ENCODE data around the gene OTULINL.

The OTULINL gene

DNA sequence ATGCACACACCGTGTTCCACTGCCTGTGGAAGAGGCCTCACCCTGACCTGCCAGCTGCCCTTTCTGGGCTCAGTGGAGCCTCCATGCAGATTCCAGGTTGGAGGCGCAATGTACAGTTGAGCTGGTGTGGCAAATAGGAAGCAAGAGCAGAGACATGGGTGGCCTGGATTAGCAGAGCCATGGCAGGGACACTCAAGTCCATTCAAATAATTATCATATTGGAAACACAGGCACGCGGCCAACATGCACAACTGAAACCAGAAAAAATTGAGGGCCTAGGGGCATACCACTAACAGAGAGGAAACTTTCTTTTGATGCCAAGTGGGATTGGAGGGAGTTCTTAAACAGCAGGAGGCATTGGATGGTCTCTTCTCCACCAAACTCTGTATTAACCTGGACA lies 35.8 kb downstream of the OTULINL start:
- H3K9me3 ChIP-seq (replicated peaks in 1 of 11): peaks cover 3 to 15% (median 9%) of the 10 kb centered on the region in 11 experiments; a peak in 13 of 22 replicates
- H3K4me3 ChIP-seq: no peak overlapping the region
- no peak overlapping the region for H3K27ac ChIP-seq
- H4K20me1 ChIP-seq: no peaks in the 10 kb centered on the region
- no peak overlapping the region for H3K9ac ChIP-seq
- H3K4me2 ChIP-seq: no peak overlapping the region
- no peak for TF ChIP-seq Cebpa-rat (IDR thresholded peaks at IDR 0.05)
- H3K4me1 ChIP-seq: no peaks in the 10 kb centered on the region
- H3K36me3 ChIP-seq: peaks cover 0 to 26% (median 0%) of the 10 kb centered on the region in 11 experiments; a peak in 4 of 22 replicates
- H3K27me3 ChIP-seq: no peaks in the 10 kb centered on the region

DNA sequence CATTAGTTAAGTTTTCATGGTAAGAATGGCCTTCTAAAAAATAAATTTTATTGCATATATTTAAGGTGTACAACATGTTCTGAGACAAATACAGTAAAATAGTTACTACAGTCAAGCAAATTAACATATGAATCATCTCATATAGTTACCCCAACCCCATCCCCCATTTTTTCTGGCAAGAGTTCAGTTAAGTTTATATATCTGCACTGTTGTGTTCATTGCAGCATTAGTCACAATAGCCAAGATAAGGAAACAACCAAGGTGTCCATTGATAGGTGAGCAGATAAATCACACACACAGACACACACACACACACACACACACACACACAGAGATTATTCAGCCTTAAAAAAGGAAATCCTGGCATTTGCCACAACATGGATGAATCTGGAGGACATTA lies 45.7 kb downstream of the OTULINL start:
- peaks cover 0 to 7% (median 0%) of the 10 kb centered on the region in 11 experiments; a peak in 2 of 22 replicates for H3K9me3 ChIP-seq (replicated peaks in 1 of 11)
- H3K4me1 ChIP-seq: no peaks in the 10 kb centered on the region
- no peaks in the 10 kb centered on the region for H3K27me3 ChIP-seq
- peaks cover 0 to 5% (median 0%) of the 10 kb centered on the region in 11 experiments; a peak in 1 of 22 replicates for H4K20me1 ChIP-seq
- H3K9ac ChIP-seq: no peak overlapping the region
- H3K4me3 ChIP-seq: no peak overlapping the region
- H3K36me3 ChIP-seq: no peaks in the 10 kb centered on the region
- H3K27ac ChIP-seq: no peak overlapping the region
- no peak for TF ChIP-seq Cebpa-rat (IDR thresholded peaks at IDR 0.05)
- H3K4me2 ChIP-seq: no peak overlapping the region

GRCh38 chr5:14628346-14628745 lies 46.8 kb downstream of the OTULINL start:
- H3K9me3 ChIP-seq (replicated peaks in 1 of 11): peaks cover 0 to 7% (median 0%) of the 10 kb centered on the region in 11 experiments; a peak in 2 of 22 replicates
- TF ChIP-seq Cebpa-rat (IDR thresholded peaks at IDR 0.05): no peak
- H3K4me1 ChIP-seq: no peaks in the 10 kb centered on the region
- H3K4me2 ChIP-seq: no peak overlapping the region
- H3K4me3 ChIP-seq: no peak overlapping the region
- H3K9ac ChIP-seq: no peak overlapping the region
- H3K27me3 ChIP-seq: no peaks in the 10 kb centered on the region
- H3K27ac ChIP-seq: no peak overlapping the region
- peaks cover 0 to 5% (median 0%) of the 10 kb centered on the region in 11 experiments; a peak in 1 of 22 replicates for H4K20me1 ChIP-seq
- H3K36me3 ChIP-seq: no peaks in the 10 kb centered on the region

DNA sequence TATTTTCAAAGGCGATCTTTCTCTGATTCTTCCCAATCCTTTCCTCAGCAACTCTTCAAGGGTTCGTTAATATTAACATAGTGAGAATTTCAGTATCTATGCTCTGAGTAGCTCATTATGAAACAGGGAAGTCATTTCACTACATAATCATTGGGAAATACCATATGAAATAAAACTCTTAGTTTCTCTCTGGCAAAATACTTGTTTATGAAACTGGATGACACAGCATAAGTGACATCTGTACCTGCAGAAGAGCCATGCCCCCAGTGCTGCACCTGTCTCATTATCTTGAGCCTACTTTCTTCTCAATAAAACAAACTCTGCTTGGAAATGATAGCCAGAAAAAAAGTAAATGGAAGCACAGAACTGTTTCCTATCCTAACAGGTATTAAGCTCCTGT lies 49.1 kb downstream of the OTULINL start:
- no peaks in the 10 kb centered on the region for H3K27me3 ChIP-seq
- no peak overlapping the region for H3K27ac ChIP-seq
- no peaks in the 10 kb centered on the region for H3K4me1 ChIP-seq
- peaks cover 0 to 7% (median 0%) of the 10 kb centered on the region in 11 experiments; a peak in 2 of 22 replicates for H3K9me3 ChIP-seq (replicated peaks in 1 of 11)
- no peak for TF ChIP-seq Cebpa-rat (IDR thresholded peaks at IDR 0.05)
- H3K4me3 ChIP-seq: no peak overlapping the region
- H4K20me1 ChIP-seq: peaks cover 0 to 5% (median 0%) of the 10 kb centered on the region in 11 experiments; a peak in 1 of 22 replicates
- H3K36me3 ChIP-seq: no peaks in the 10 kb centered on the region
- no peak overlapping the region for H3K9ac ChIP-seq
- H3K4me2 ChIP-seq: no peak overlapping the region

DNA sequence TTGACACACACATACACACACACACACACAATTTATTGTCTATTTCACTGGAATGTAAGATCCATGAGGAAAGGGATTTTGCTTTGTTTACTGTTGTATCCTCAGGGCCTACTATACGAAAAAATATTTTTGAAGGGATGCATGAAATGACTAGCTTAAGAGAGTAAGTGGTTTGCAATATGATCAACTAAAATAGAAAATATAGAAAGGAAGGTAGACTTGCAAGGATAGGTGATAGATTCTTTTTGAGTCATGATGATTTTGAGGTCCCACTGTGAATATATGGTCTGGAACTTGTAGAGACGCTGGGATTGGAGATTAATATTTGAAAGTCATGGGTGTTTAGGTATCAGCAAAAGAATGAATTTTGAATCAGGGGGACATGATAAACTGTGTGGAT lies 54.1 kb downstream of the OTULINL start:
- H3K27ac ChIP-seq: no peak overlapping the region
- H4K20me1 ChIP-seq: no peaks in the 10 kb centered on the region
- no peak overlapping the region for H3K4me3 ChIP-seq
- TF ChIP-seq Cebpa-rat (IDR thresholded peaks at IDR 0.05): no peak
- no peaks in the 10 kb centered on the region for H3K36me3 ChIP-seq
- H3K4me1 ChIP-seq: no peaks in the 10 kb centered on the region
- H3K27me3 ChIP-seq: no peaks in the 10 kb centered on the region
- no peak overlapping the region for H3K4me2 ChIP-seq
- no peaks in the 10 kb centered on the region for H3K9me3 ChIP-seq (replicated peaks in 1 of 11)
- no peak overlapping the region for H3K9ac ChIP-seq

DNA sequence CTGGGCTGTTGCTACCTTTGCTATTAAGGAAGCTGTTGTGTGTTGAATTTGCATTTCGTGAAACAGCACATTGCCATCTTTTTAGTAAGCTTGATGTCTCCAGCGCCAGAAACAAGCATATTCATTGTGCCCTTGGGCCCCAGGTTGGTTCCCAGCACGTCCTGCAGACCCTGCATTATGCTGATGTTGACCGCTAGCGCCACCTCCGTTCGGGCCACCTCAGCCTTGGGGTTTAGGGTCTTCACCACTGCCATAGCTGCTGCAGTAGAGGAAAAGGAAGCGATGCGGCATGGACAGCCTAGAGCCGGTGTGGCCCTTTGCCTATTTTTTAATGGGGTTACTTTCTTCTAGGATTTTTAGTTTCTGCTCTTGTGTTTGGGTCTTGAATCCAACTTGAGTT lies 59.2 kb downstream of the OTULINL start:
- H4K20me1 ChIP-seq: no peaks in the 10 kb centered on the region
- H3K4me1 ChIP-seq: no peaks in the 10 kb centered on the region
- no peaks in the 10 kb centered on the region for H3K36me3 ChIP-seq
- no peaks in the 10 kb centered on the region for H3K9me3 ChIP-seq (replicated peaks in 1 of 11)
- H3K27ac ChIP-seq: no peak overlapping the region
- no peak overlapping the region for H3K4me2 ChIP-seq
- no peak overlapping the region for H3K4me3 ChIP-seq
- no peak for TF ChIP-seq Cebpa-rat (IDR thresholded peaks at IDR 0.05)
- no peaks in the 10 kb centered on the region for H3K27me3 ChIP-seq
- no peak overlapping the region for H3K9ac ChIP-seq

- no peak overlapping the region for H3K4me2 ChIP-seq
- no peaks in the 10 kb centered on the region for H3K4me1 ChIP-seq
- no peaks in the 10 kb centered on the region for H3K9me3 ChIP-seq (replicated peaks in 1 of 11)
- H3K27me3 ChIP-seq: no peaks in the 10 kb centered on the region
- H3K36me3 ChIP-seq: no peaks in the 10 kb centered on the region
- H4K20me1 ChIP-seq: no peaks in the 10 kb centered on the region
- no peak overlapping the region for H3K4me3 ChIP-seq
- H3K9ac ChIP-seq: no peak overlapping the region
- no peak overlapping the region for H3K27ac ChIP-seq
- no peak for TF ChIP-seq Cebpa-rat (IDR thresholded peaks at IDR 0.05)
These were observed 63.1 kb downstream of the OTULINL start for GRCh38 chr5:14644623-14645237.

- Histone ChIP-seq H3K36me3 (no peaks in the 10 kb centered on the region), H3K27me3 (no peaks in the 10 kb centered on the region), H3K27ac (no peak overlapping the region), H4K20me1 (no peaks in the 10 kb centered on the region), H3K4me3 (no peak overlapping the region), H3K4me2 (no peak overlapping the region), H3K9me3 (replicated peaks in 1 of 11) (no peaks in the 10 kb centered on the region), H3K4me1 (no peaks in the 10 kb centered on the region), H3K9ac (no peak overlapping the region)
- no peak for TF ChIP-seq Cebpa-rat (IDR thresholded peaks at IDR 0.05)
These were observed 68.5 kb downstream of the OTULINL start for GRCh38 chr5:14650052-14650451.

DNA sequence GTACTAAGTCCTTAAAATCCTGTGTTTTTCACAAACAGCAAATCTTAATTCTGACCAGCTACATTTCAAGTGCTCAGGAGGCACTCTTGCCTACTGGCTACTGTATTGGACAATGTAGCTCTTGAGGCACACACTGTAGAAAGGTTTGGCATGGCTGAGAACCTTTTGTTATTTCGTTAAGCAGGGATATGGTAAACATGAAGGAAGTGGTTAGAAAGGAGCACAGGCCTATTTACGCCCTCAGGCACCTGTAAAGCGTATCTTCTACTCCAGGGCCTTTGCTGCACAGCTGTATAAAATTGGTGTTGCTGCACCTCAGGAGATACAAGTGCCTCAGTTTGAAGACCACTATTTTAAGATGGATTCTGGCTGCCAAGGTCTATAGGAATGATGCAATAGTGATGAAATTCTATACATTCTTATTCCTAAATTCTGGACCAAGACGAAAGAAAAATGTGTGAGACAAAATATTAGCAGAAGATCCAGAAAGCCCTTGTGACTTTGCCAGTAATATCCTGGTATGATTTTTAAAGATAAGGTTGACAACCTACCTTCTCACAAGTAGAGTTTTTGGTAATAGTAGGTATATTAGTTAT lies 73.7 kb downstream of the OTULINL start:
- H3K9me3 ChIP-seq (replicated peaks in 1 of 11): no peaks in the 10 kb centered on the region
- TF ChIP-seq Cebpa-rat (IDR thresholded peaks at IDR 0.05): 0 out of 22 replicates have a peak, but pooled peaks of 1 of the 11 experiments have one; percentile 25
- peaks cover 0 to 5% (median 2%) of the 10 kb centered on the region in 10 experiments; a peak in 15 of 20 replicates for H3K4me1 ChIP-seq
- no peak overlapping the region for H3K4me2 ChIP-seq
- no peak overlapping the region for H3K9ac ChIP-seq
- no peaks in the 10 kb centered on the region for H3K36me3 ChIP-seq
- no peaks in the 10 kb centered on the region for H4K20me1 ChIP-seq
- no peaks in the 10 kb centered on the region for H3K27me3 ChIP-seq
- no peak overlapping the region for H3K4me3 ChIP-seq
- no peak overlapping the region for H3K27ac ChIP-seq

DNA sequence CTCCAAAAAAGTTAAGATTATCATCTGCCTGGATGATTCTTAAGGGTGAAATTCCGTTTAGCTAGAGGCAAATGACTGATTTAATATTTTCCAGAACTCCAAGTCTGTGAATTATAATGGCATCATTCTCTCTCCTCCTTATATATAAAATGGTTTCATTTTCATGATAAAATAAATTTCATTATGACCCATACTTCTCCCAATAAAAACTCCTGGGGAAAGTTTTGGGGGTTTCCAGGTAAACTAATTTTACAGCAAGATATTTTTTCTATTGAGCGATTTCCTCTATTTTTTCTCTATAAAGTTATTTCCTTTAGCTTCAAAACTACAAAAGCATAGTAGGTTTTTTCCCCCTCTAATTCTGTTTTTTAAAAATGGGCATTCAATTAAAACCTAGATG lies 75.3 kb downstream of the OTULINL start:
- Histone ChIP-seq H3K9ac (no peak overlapping the region), H3K4me1 (peaks cover 0 to 19% (median 13%) of the 10 kb centered on the region in 10 experiments; a peak in 16 of 20 replicates), H3K9me3 (replicated peaks in 1 of 11) (peaks cover 0 to 5% (median 0%) of the 10 kb centered on the region in 11 experiments; a peak in 1 of 22 replicates), H3K4me2 (no peak overlapping the region), H3K4me3 (no peak overlapping the region), H3K27me3 (no peaks in the 10 kb centered on the region), H3K27ac (no peak overlapping the region), H4K20me1 (no peaks in the 10 kb centered on the region), H3K36me3 (peaks cover 0 to 2% (median 0%) of the 10 kb centered on the region in 11 experiments; a peak in 2 of 22 replicates)
- TF ChIP-seq Cebpa-rat (IDR thresholded peaks at IDR 0.05): no peak

Measured in BLaER1 treated with 17β-estradiol and CSF1 and Interleukin-3, amounts not matched to agents 10 nM and 100 nM (cell line).